CD14-positive monocyte (primary cell): ENCODE results near the gene MAGEA1. TPM values are rescaled to one million over a fixed set of nuclear protein-coding genes. Genes with fewer than 3 reads are reported as not detected.

Source experiments
- DNase-seq, 3 donors: peaks; one replicate each; pipeline ENCODE4 v3.0.0-alpha.2; 2011 to 2022
- H2AFZ ChIP-seq: 2 replicates; pipeline ENCODE4 v1.6.0; 2012; ENCODE audit warnings: mild to moderate bottlenecking, low read depth, low read length, inconsistent platforms; ENCODE audit not compliant: insufficient read depth, poor library complexity, severe bottlenecking
- H3K27ac ChIP-seq, 2 donors: 1 replicate in 1 of 2; 2 replicates in 1 of 2; pipeline ENCODE4 v1.5.1; 2012 to 2013; ENCODE audit warnings: low read length in 2 of 2, control low read depth in 1 of 2, inconsistent platforms in 1 of 2, low read depth in 1 of 2, mild to moderate bottlenecking in 1 of 2
- H3K27me3 ChIP-seq, 2 donors: one replicate each; pipeline versions ENCODE4 v1.6.0 to v1.6.1; 2011 to 2013; ENCODE audit warnings: low read length in 2 of 2; ENCODE audit not compliant: control insufficient read depth in 2 of 2, insufficient read depth in 2 of 2
- H3K36me3 ChIP-seq, 2 donors: replicated peaks in 1 of 2; 1 replicate in 1 of 2; 2 replicates in 1 of 2; pipeline versions ENCODE4 v1.5.1 to v1.6.1; 2012 to 2013; ENCODE audit warnings: low read length in 2 of 2, control low read depth in 1 of 2, inconsistent platforms in 1 of 2, mild to moderate bottlenecking in 1 of 2; ENCODE audit not compliant: insufficient read depth in 2 of 2, control insufficient read depth in 1 of 2
- H3K4me1 ChIP-seq, 2 donors: 1 replicate in 1 of 2; 2 replicates in 1 of 2; pipeline versions ENCODE4 v1.5.1 to v1.6.1; 2012 to 2013; ENCODE audit warnings: low read length in 2 of 2, control low read depth in 1 of 2, inconsistent platforms in 1 of 2, mild to moderate bottlenecking in 1 of 2, moderate library complexity in 1 of 2; ENCODE audit not compliant: insufficient read depth in 2 of 2, control insufficient read depth in 1 of 2
- H3K4me2 ChIP-seq: replicated peaks from 2 replicates; pipeline ENCODE3; 2012; ENCODE audit warnings: low read length, moderate library complexity, mild to moderate bottlenecking; ENCODE audit not compliant: poor library complexity, severe bottlenecking; ENCODE audit errors: extremely low read depth
- H3K4me3 ChIP-seq, 3 experiments: fragments of 200-600 bp in 1 of 3; sonication (generic) in 1 of 3; replicated peaks in 1 of 3; 1 replicate in 2 of 3; 2 replicates in 1 of 3; pipeline ENCODE4 v1.5.1; 2011 to 2013; ENCODE audit warnings: low read length in 3 of 3, mild to moderate bottlenecking in 3 of 3, control low read depth in 2 of 3, low read depth in 2 of 3, inconsistent platforms in 1 of 3, moderate library complexity in 1 of 3
- H3K79me2 ChIP-seq: 2 replicates; pipeline ENCODE4 v1.6.0; 2012; ENCODE audit warnings: mild to moderate bottlenecking, control low read depth, inconsistent platforms, low read length, moderate library complexity; ENCODE audit not compliant: insufficient read depth
- H3K9ac ChIP-seq: 2 replicates; pipeline ENCODE4 v1.6.0; 2017; ENCODE audit warnings: low read length, mild to moderate bottlenecking; ENCODE audit not compliant: insufficient read depth, poor library complexity, severe bottlenecking
- H3K9me3 ChIP-seq, 2 donors: replicated peaks in 1 of 2; 1 replicate in 1 of 2; 2 replicates in 1 of 2; pipeline versions ENCODE4 v1.5.1 to v1.6.1; 2012 to 2013; ENCODE audit warnings: low read length in 2 of 2, control low read depth in 1 of 2; ENCODE audit not compliant: control insufficient read depth in 1 of 2, insufficient read depth in 1 of 2
- H4K20me1 ChIP-seq: 2 replicates; pipeline ENCODE4 v1.6.0; 2012; ENCODE audit warnings: mild to moderate bottlenecking, low read length, control low read depth, moderate library complexity; ENCODE audit not compliant: insufficient read depth
- H3K27ac Mint-ChIP-seq, 7 donors: one replicate each; pipeline ENCODE4 v1.8.0; 2020; ENCODE audit warnings: mild to moderate bottlenecking in 7 of 7, mixed read lengths in 7 of 7, moderate library complexity in 6 of 7, inconsistent platforms in 2 of 7
- H3K27me3 Mint-ChIP-seq, 3 donors: one replicate each; pipeline ENCODE4 v1.8.0; 2021 to 2022; ENCODE audit warnings: low read depth in 3 of 3, mild to moderate bottlenecking in 3 of 3, mixed read lengths in 3 of 3, moderate library complexity in 3 of 3, inconsistent platforms in 1 of 3
- H3K36me3 Mint-ChIP-seq, 2 donors: one replicate each; pipeline ENCODE4 v1.8.0; 2020; ENCODE audit warnings: mixed read lengths in 2 of 2, inconsistent platforms in 1 of 2, mild to moderate bottlenecking in 1 of 2
- H3K4me1 Mint-ChIP-seq: one replicate; pipeline ENCODE4 v1.8.0; 2020; ENCODE audit warnings: mild to moderate bottlenecking, mixed read lengths
- H3K4me3 Mint-ChIP-seq, 2 donors: one replicate each; pipeline ENCODE4 v1.8.0; 2020; ENCODE audit warnings: mild to moderate bottlenecking in 2 of 2, mixed read lengths in 2 of 2, moderate library complexity in 1 of 2
- H3K9me3 Mint-ChIP-seq, 7 donors: one replicate each; pipeline ENCODE4 v1.8.0; 2020 to 2022; ENCODE audit warnings: mixed read lengths in 7 of 7, mild to moderate bottlenecking in 6 of 7, moderate library complexity in 6 of 7, inconsistent platforms in 2 of 7
- CTCF ChIP-seq: fragments of 200-600 bp; IDR thresholded peaks from one replicate; pipeline ENCODE4 v1.8.0; 2022; ENCODE audit warnings: antibody characterized with exemption, mild to moderate bottlenecking
- WGBS: methylation state at CpG from one replicate; pipeline ENCODE4 v1.1.5; 2013; ENCODE audit warnings: missing lambda C conversion rate; ENCODE audit not compliant: insufficient coverage; 5-methylcytosine and 5-hydroxymethylcytosine counted together
- intact Hi-C, 2 donors: fragments of 100-400 bp; cut with micrococcal nuclease; formaldehyde crosslinking; loops; one replicate each; pipeline versions ENCODE4 v1.15.0 to v1.15.1; 2023
- polyA plus RNA-seq, 3 donors: library from polyadenylated mRNA; depleted of rRNA in 1 of 3; unstranded in 2 of 3; stranded (reverse) in 1 of 3; fragments of 300-500 nt in 2 of 3; fragments of >200 nt in 1 of 3; fragmentation: Illumina TruSeq in 2 of 3; gene quantifications; 1 replicate in 2 of 3; 2 replicates in 1 of 3; pipeline ENCODE4 v1.2.3, GENCODE V29; 2012 to 2021

The MAGEA1 gene
- polyA plus RNA-seq, 3 donors = not detected

- no peaks in the 10 kb centered on the region for H3K4me1 ChIP-seq
Observed at GRCh38 chrX:153206425-153207046, 27.5 kb downstream of the MAGEA1 start.

GRCh38 chrX:153209347-153209746 lies 30.3 kb downstream of the MAGEA1 start:
- H3K36me3 ChIP-seq = no peaks in the 10 kb centered on the region

More at GRCh38 chrX:153206425-153207046, 27.5 kb downstream of the MAGEA1 start:
- H3K9ac ChIP-seq = no peak overlapping the region
- Mint-ChIP-seq H3K27me3 (peaks cover 0 to 6% (median 3%) of the 10 kb centered on the region in 3 donors), H3K36me3 (no peaks in the 10 kb centered on the region), H3K4me3 (no peak overlapping the region), H3K4me1 (no peaks in the 10 kb centered on the region), H3K27ac (no peak overlapping the region), H3K9me3 (peaks cover 3 to 9% (median 5%) of the 10 kb centered on the region in 7 donors)
- intact Hi-C loops = no loop called here
- DNase-seq = no peak
- no peak overlapping the region for H3K27ac ChIP-seq
- no peak overlapping the region for H3K4me3 ChIP-seq
- H3K79me2 ChIP-seq = no peaks in the 10 kb centered on the region
- TF ChIP-seq CTCF = no peak
- peaks cover 2 to 3% of the 10 kb centered on the region in 2 donors for H3K9me3 ChIP-seq
- WGBS = 100% methylated on average over 1 of the region's 8 CpGs
- no peak overlapping the region for H2AFZ ChIP-seq
- H4K20me1 ChIP-seq = no peaks in the 10 kb centered on the region
- H3K4me2 ChIP-seq = no peak overlapping the region
- H3K36me3 ChIP-seq = no peaks in the 10 kb centered on the region
- no peaks in the 10 kb centered on the region for H3K27me3 ChIP-seq

More at GRCh38 chrX:153209347-153209746, 30.3 kb downstream of the MAGEA1 start:
- no peaks in the 10 kb centered on the region for H3K36me3 Mint-ChIP-seq
- peaks cover 0 to 6% (median 2%) of the 10 kb centered on the region in 3 donors for H3K27me3 Mint-ChIP-seq
- no peak overlapping the region for H2AFZ ChIP-seq
- no peak overlapping the region for H3K4me3 Mint-ChIP-seq
- WGBS = no CpG with 5 or more reads among the region's 3 CpGs
- no peak for DNase-seq
- H3K4me1 Mint-ChIP-seq = no peaks in the 10 kb centered on the region
- no peaks in the 10 kb centered on the region for H3K4me1 ChIP-seq
- H3K9ac ChIP-seq = no peak overlapping the region
- no peaks in the 10 kb centered on the region for H3K27me3 ChIP-seq
- no peaks in the 10 kb centered on the region for H4K20me1 ChIP-seq
- no peak overlapping the region for H3K27ac Mint-ChIP-seq
- no peak overlapping the region for H3K27ac ChIP-seq
- intact Hi-C loops = no loop called here
- peaks cover 3 to 9% of the 10 kb centered on the region in 2 donors for H3K9me3 ChIP-seq
- peaks cover 10 to 23% (median 15%) of the 10 kb centered on the region in 7 donors for H3K9me3 Mint-ChIP-seq
- no peak overlapping the region for H3K4me2 ChIP-seq
- no peaks in the 10 kb centered on the region for H3K79me2 ChIP-seq
- no peak overlapping the region for H3K4me3 ChIP-seq
- TF ChIP-seq CTCF = no peak
